Activated naive CD4-positive, alpha-beta T cell treated with anti-CD3 and anti-CD28 coated beads, Interleukin-2, amount 10 ng/mL, durations not matched to agents 7 days and 5 days (primary cell): ENCODE results near the gene HOXB1.
A peak's percentile ranks its signal among the peaks of the same experiment; 100 is the strongest.
"Not testable (repeated sequence)": the region's sequence is repeated elsewhere in the genome, so short reads cannot be mapped to it uniquely, and the experiment has no call there.

ENCODE experiments used
- CTCF ChIA-PET: fragments of 350-600 bp; sonication (Branson Sonifier 250); formaldehyde crosslinking; loops from one replicate; lab custom pipeline; 2021; ENCODE audit warnings: antibody characterized with exemption; lab: Charles Lee
- DNase-seq: peaks from one replicate; pipeline ENCODE4 v3.0.0-alpha.2; 2020
- H3K27ac Mint-ChIP-seq: one replicate; pipeline ENCODE4 v1.8.0; 2021; ENCODE audit warnings: mild to moderate bottlenecking, moderate library complexity, mixed read lengths
- H3K27me3 Mint-ChIP-seq: one replicate; pipeline ENCODE4 v1.8.0; 2021; ENCODE audit warnings: mild to moderate bottlenecking, mixed read lengths
- H3K36me3 Mint-ChIP-seq: one replicate; pipeline ENCODE4 v1.8.0; 2021; ENCODE audit warnings: mixed read lengths
- H3K4me1 Mint-ChIP-seq: one replicate; pipeline ENCODE4 v1.8.0; 2021; ENCODE audit warnings: mixed read lengths
- H3K4me3 Mint-ChIP-seq: one replicate; pipeline ENCODE4 v1.8.0; 2021; ENCODE audit warnings: mild to moderate bottlenecking, moderate library complexity, mixed read lengths
- H3K9me3 Mint-ChIP-seq: one replicate; pipeline ENCODE4 v1.8.0; 2021; ENCODE audit warnings: mixed read lengths

The HOXB1 gene

DNA sequence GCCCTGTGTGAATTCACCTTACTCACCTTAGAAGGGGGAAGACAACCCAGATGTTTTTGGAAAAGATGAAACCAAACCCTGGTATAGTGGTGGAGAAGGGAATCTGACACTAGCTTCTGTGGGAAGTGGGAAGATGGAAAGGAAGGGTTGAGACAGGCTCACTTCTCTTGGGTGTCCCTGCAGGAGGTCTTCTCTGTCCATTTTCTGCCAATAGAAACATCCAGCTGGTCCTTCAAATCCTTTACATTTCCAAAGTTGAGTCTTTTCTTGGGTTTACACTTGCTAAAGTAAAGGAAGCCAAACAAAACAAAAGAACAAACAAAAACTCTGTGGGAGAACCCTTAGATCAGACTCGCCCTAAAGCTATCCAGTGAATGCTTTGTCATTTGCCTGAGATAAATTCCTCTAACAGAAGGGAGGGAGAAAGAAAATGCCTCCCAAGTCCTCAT lies 10.2 kb downstream of the HOXB1 start:
- H3K36me3 Mint-ChIP-seq: no peaks in the 10 kb centered on the region
- H3K27me3 Mint-ChIP-seq: peaks cover 95% of the 10 kb centered on the region
- CTCF ChIA-PET: no interaction called here
- H3K9me3 Mint-ChIP-seq: no peaks in the 10 kb centered on the region
- H3K4me3 Mint-ChIP-seq: no peak overlapping the region
- no peak for DNase-seq
- peaks cover 28% of the 10 kb centered on the region for H3K4me1 Mint-ChIP-seq
- H3K27ac Mint-ChIP-seq: no peak overlapping the region

DNA sequence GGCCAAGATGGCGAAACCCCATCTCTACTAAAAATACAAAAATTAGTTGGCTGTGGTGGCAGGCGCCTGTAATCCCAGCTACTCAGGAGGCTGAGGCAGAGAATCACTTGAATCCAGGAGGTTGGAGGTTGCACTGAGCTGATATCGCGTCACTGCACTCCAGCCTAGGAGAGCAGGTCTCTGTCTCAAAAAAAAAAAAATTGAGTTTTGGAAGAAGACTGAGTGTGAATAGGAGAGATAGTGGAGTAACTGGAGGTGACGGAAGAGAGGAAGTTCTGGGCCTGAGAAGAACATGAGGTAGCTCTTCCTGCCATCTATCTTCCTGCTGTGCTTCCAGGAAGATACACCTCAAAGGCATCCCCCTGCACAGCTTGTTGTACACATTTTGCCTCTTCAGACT lies 11.4 kb downstream of the HOXB1 start:
- H3K36me3 Mint-ChIP-seq: no peaks in the 10 kb centered on the region
- no peaks in the 10 kb centered on the region for H3K9me3 Mint-ChIP-seq
- peak overlapping the region; percentile 28 for H3K27ac Mint-ChIP-seq
- no peak overlapping the region for H3K4me3 Mint-ChIP-seq
- no peak for DNase-seq
- H3K27me3 Mint-ChIP-seq: peaks cover 95% of the 10 kb centered on the region
- peaks cover 37% of the 10 kb centered on the region for H3K4me1 Mint-ChIP-seq
- CTCF ChIA-PET: interaction anchor here (2.0 kb wide), 1 partner anchor 27 kb away, joined by 5 read pairs; no protein-coding TSS in a partner anchor

DNA sequence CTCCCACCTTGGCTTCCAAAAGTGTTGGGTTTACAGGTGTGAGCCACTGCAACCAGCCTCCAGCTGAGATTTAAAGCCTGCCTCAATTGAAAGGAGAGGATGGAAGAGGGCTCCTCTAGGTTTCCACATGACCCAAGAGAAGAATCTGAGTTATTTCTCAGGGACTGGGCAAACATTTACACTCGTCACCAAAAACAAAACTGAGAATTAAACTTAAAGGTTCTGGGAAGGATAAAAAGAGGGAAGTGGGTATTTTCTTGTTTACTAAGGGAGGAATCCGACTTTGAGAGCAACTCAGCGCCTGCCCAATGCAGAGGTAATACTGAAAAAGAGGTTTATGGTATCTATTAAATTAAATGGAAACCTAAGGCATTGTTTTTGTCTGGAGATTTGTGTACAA lies 13.3 kb downstream of the HOXB1 start:
- CTCF ChIA-PET: no interaction called here
- Mint-ChIP-seq H3K4me3 (no peak overlapping the region), H3K27me3 (peaks cover 83% of the 10 kb centered on the region), H3K4me1 (peaks cover 57% of the 10 kb centered on the region), H3K9me3 (no peaks in the 10 kb centered on the region), H3K36me3 (no peaks in the 10 kb centered on the region), H3K27ac (no peak overlapping the region)
- no peak for DNase-seq

DNA sequence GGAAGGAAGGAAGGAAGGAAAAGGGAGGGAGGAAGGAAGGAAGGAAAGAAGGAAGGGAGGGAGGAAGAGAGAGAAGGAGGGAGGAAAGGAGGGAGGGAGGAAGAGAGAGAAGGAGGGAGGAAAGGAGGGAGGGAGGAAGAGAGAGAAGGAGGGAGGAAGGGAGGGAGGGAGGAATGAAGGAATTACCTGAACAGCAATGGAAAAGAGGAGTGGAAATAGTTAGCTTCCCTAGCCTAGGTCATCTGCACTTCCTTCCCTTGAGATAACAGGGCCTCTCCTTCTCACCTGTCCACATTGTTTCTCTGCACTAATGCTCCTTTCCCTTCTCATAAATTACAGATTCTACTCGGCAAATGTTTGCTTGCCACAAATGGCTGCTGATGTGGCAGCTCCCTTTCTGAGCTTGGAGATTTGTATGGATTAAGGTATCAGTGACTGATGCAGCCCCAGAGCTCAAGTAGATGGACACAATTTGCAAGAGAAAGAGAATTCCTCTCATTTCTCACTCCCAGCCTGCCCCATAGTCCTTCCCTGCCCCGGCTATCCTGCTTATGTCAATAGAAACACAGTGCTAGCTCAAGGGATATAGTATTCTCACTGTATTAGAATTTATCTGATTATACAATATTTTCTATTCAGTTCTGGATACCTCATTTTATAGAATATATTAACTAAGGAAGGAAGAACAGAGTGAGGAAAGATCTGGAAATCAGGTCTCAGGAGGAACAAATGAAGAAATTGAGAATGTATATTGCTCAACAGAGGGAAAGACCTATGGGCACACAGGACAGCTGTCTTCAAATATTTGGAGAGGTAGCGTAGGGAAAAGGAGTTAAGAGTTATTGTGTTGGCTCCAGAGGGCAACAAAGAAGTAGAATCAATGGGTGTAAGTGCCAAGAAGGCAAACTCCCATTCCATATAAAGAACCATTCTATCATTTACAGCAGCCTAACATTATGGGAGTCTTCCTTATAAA lies 14.6 kb downstream of the HOXB1 start:
- Mint-ChIP-seq H3K27ac (no peak overlapping the region), H3K36me3 (no peaks in the 10 kb centered on the region), H3K4me1 (peaks cover 69% of the 10 kb centered on the region), H3K9me3 (no peaks in the 10 kb centered on the region), H3K27me3 (peaks cover 76% of the 10 kb centered on the region), H3K4me3 (no peak overlapping the region)
- CTCF ChIA-PET: no interaction called here
- DNase-seq: no peak

DNA sequence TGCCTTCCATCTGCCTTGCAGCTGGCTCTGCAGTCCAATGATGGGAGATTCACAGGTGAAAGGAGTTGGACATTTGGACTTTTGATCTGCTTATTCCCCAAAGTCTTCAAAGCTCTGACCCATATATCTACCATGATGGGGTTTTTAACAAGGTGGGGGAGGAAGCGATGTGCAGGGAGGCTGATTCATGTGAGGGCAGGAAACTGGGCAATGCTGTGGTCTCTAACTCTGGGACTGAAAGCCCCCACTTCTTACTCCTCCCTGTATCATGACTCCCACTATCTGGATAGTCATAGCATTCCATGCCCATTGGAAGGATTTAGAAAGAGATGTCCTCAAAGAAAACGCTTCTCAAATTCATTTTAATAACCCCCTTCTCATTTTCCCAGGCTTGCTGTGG lies 16.3 kb downstream of the HOXB1 start:
- peak overlapping the region; percentile 19 for H3K27ac Mint-ChIP-seq

GRCh38 chr17:48513666-48514455 lies 16.9 kb downstream of the HOXB1 start:
- Mint-ChIP-seq H3K4me1 (peaks cover 62% of the 10 kb centered on the region), H3K9me3 (no peaks in the 10 kb centered on the region), H3K36me3 (peaks cover 2% of the 10 kb centered on the region), H3K4me3 (no peak overlapping the region), H3K27ac (peak overlapping the region; percentile 81), H3K27me3 (peaks cover 52% of the 10 kb centered on the region)
- CTCF ChIA-PET: interaction anchor here (1.3 to 1.5 kb wide), 3 partner anchors 9 to 22 kb away, joined by 3 to 5 read pairs (median 4); no protein-coding TSS in a partner anchor
- DNase-seq: no peak

More for the DNA sequence above, 16.3 kb downstream of the HOXB1 start:
- H3K27me3 Mint-ChIP-seq: peaks cover 58% of the 10 kb centered on the region
- no peaks in the 10 kb centered on the region for H3K36me3 Mint-ChIP-seq
- H3K4me1 Mint-ChIP-seq: peaks cover 66% of the 10 kb centered on the region
- CTCF ChIA-PET: no interaction called here
- no peaks in the 10 kb centered on the region for H3K9me3 Mint-ChIP-seq
- H3K4me3 Mint-ChIP-seq: no peak overlapping the region
- no peak for DNase-seq

- Mint-ChIP-seq H3K27me3 (peaks cover 45% of the 10 kb centered on the region), H3K4me3 (peak overlapping the region; percentile 59), H3K36me3 (peaks cover 2% of the 10 kb centered on the region), H3K4me1 (peaks cover 64% of the 10 kb centered on the region), H3K27ac (peak overlapping the region; percentile 81), H3K9me3 (no peaks in the 10 kb centered on the region)
- CTCF ChIA-PET: interaction anchor here (1.3 to 1.5 kb wide), 3 partner anchors 10 to 21 kb away, joined by 3 to 5 read pairs (median 4); no protein-coding TSS in a partner anchor
- peak; percentile 58 for DNase-seq
These were observed 17.7 kb downstream of the HOXB1 start for GRCh38 chr17:48513097-48513496.

DNA sequence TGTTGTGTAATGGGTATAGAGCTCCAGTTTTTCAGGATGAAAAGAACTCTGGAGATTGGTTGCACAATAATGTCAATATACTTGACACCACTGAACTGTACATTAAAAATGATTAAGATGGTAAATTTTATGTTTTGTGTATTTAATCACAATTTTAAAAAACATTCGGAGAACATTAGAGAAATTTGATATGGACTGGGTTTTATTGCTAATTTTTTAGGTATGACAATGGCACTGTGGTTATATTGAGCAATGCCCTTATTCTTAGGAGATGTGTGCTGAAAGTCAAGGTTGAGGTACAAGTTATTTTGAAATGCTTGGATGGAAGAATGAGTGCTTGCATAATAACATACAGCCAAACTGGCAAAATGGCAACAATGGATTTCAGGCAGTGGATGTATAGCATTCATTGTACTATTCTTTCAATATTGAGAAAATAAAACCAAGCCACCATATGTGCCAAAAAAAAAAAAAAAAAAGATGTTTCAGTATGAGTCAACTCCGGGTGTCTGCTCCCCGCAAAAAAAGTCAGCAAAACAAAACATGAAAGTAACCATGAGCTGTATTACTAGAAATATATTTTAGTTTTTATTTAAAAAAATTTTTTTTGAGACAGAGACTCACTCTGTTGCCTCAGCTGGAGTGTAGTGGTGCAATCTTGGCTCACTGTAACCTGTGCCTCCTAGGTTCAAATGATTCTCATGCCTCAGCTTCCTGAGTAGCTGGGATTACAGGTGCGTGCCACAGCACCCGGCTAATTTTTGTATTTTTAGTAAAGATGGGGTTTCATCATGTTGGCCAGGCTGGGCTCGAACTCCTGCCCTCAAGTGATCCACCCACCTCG lies 19.8 kb downstream of the HOXB1 start:
- peaks cover 37% of the 10 kb centered on the region for H3K27me3 Mint-ChIP-seq
- DNase-seq: peak; percentile 73
- H3K4me1 Mint-ChIP-seq: peaks cover 73% of the 10 kb centered on the region
- CTCF ChIA-PET: interaction anchor here (0.6 to 1.0 kb wide), 5 partner anchors 13 to 265 kb away, joined by 3 read pairs; no protein-coding TSS in a partner anchor
- peak overlapping the region; percentile 94 for H3K27ac Mint-ChIP-seq
- H3K9me3 Mint-ChIP-seq: no peaks in the 10 kb centered on the region
- peaks cover 2% of the 10 kb centered on the region for H3K36me3 Mint-ChIP-seq
- H3K4me3 Mint-ChIP-seq: no peak overlapping the region

- CTCF ChIA-PET: interaction anchor here (1.0 kb wide), 2 partner anchors 13 to 17 kb away, joined by 3 read pairs; no protein-coding TSS in a partner anchor
- peak overlapping the region; percentile 94 for H3K27ac Mint-ChIP-seq
- H3K4me3 Mint-ChIP-seq: no peak overlapping the region
- H3K4me1 Mint-ChIP-seq: peaks cover 79% of the 10 kb centered on the region
- H3K9me3 Mint-ChIP-seq: no peaks in the 10 kb centered on the region
- DNase-seq: no peak
- peaks cover 2% of the 10 kb centered on the region for H3K36me3 Mint-ChIP-seq
- peaks cover 31% of the 10 kb centered on the region for H3K27me3 Mint-ChIP-seq
These were observed 20.4 kb downstream of the HOXB1 start for GRCh38 chr17:48510381-48510760.

GRCh38 chr17:48509708-48510107 lies 21.1 kb downstream of the HOXB1 start:
- H3K27ac Mint-ChIP-seq: peak overlapping the region; percentile 46
- H3K4me1 Mint-ChIP-seq: peaks cover 80% of the 10 kb centered on the region
- DNase-seq, H3K9me3 Mint-ChIP-seq, H3K36me3 Mint-ChIP-seq, H3K4me3 Mint-ChIP-seq: not testable (repeated sequence)
- CTCF ChIA-PET: interaction anchor here (1.0 kb wide), 1 partner anchor 17 kb away, joined by 3 read pairs; no protein-coding TSS in a partner anchor
- H3K27me3 Mint-ChIP-seq: peaks cover 24% of the 10 kb centered on the region

DNA sequence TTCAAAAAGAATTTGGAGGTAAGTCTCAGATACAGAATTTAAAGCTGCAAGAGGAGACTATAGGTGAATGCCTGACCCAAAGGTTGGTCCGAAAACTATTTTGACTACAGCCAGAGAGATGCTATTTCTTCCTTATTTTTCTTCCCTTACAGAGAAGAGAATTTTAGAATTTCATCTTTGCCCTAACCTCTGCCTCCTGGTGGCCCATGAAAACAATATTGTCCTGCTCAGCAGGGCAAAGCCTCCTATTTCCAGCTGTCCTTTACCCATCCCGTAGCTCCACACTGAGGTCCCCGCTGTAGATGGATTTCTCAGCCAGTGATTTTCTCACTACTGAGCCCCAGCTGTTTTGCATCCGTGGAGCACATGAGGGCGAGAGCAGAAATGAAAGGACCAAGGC lies 24.6 kb downstream of the HOXB1 start:
- Mint-ChIP-seq H3K27me3 (peaks cover 45% of the 10 kb centered on the region), H3K4me3 (no peak overlapping the region), H3K27ac (peak overlapping the region; percentile 21)

DNA sequence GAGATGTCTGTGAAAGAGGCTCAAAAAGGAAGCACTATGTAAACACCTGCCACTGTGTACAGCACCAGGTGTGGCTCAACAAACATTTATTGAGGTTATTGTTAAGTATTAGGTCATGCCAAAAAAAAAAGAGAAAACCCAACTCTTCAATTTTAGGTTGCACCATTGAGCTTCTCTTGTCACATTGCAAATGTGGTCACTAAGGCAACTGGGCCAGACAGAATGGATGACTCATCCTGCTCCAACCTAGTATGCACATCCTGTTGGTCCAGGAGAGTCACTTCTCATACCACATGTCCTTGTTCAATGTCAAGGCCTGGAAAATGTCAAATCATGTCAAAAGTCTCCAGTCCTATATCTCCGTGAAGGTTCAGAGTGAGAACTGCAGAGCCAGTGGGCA lies 25.0 kb downstream of the HOXB1 start:
- Mint-ChIP-seq H3K4me3 (no peak overlapping the region), H3K36me3 (peaks cover 2% of the 10 kb centered on the region)

More for the DNA sequence above, 24.6 kb downstream of the HOXB1 start:
- peaks cover 51% of the 10 kb centered on the region for H3K4me1 Mint-ChIP-seq
- H3K36me3 Mint-ChIP-seq: peaks cover 2% of the 10 kb centered on the region
- H3K9me3 Mint-ChIP-seq: no peaks in the 10 kb centered on the region
- CTCF ChIA-PET: interaction anchor here (0.6 to 1.4 kb wide), 7 partner anchors 9 to 198 kb away, joined by 3 to 6 read pairs (median 3); no protein-coding TSS in a partner anchor
- no peak for DNase-seq

DNA sequence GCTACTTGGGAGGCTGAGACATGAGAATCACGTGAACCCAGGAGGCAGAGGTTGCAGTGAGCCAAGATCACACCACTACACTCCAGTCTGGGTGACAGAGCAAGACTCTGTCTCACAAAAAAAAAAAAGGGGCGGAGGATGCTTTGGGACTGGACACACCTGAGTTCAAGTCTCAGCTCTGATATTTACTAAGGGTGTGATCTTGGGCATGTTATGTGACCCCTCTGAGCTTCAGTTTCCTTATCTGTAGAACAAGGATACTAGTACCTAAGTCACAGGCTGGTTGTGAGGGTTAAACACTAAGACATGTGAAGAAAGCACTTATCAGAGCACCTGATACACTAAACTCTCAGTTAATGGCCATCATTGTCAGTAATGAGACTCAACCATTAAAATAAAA lies 25.9 kb downstream of the HOXB1 start:
- H3K9me3 Mint-ChIP-seq: no peaks in the 10 kb centered on the region
- no peak for DNase-seq
- H3K27me3 Mint-ChIP-seq: peaks cover 57% of the 10 kb centered on the region
- H3K4me1 Mint-ChIP-seq: peaks cover 39% of the 10 kb centered on the region
- CTCF ChIA-PET: interaction anchor here (1.3 to 2.3 kb wide), 3 partner anchors 12 to 88 kb away, joined by 5 to 9 read pairs (median 5); no protein-coding TSS in a partner anchor
- no peak overlapping the region for H3K27ac Mint-ChIP-seq
- H3K36me3 Mint-ChIP-seq: peaks cover 2% of the 10 kb centered on the region
- H3K4me3 Mint-ChIP-seq: no peak overlapping the region

More for the DNA sequence above, 25.0 kb downstream of the HOXB1 start:
- CTCF ChIA-PET: interaction anchor here (0.6 to 1.4 kb wide), 9 partner anchors 9 to 212 kb away, joined by 3 to 6 read pairs (median 3); no protein-coding TSS in a partner anchor
- DNase-seq: peak; percentile 70
- H3K9me3 Mint-ChIP-seq: no peaks in the 10 kb centered on the region
- H3K27me3 Mint-ChIP-seq: peaks cover 50% of the 10 kb centered on the region
- H3K4me1 Mint-ChIP-seq: peaks cover 46% of the 10 kb centered on the region
- H3K27ac Mint-ChIP-seq: peak overlapping the region; percentile 64
